Cardiac muscle cell (in vitro differentiated cells and primary cell): ENCODE data around the gene ZNF284. TPM values are rescaled to one million over a fixed set of nuclear protein-coding genes. Genes with fewer than 3 reads are reported as not detected.

Source experiments
- DNase-seq, 2 donors: peaks; one replicate each; pipeline versions ENCODE4 v3.0.0 to v3.0.0-alpha.2; 2010 to 2017; ENCODE audit warnings: low read depth in 1 of 2, low spot score in 1 of 2
- H3K27ac ChIP-seq: fragments of 200-600 bp; sonication (generic); 2 replicates; pipeline ENCODE4 v1.5.1; 2016
- H3K27me3 ChIP-seq: fragments of 200-600 bp; sonication (generic); 2 replicates; pipeline ENCODE4 v1.6.0; 2016; ENCODE audit warnings: control low read depth
- H3K36me3 ChIP-seq: fragments of 200-600 bp; sonication (generic); 2 replicates; pipeline ENCODE4 v1.5.1; 2016; ENCODE audit warnings: control low read depth
- H3K4me1 ChIP-seq: fragments of 200-600 bp; sonication (generic); 2 replicates; pipeline ENCODE4 v1.8.1; 2017; ENCODE audit warnings: low read depth, mild to moderate bottlenecking, mixed run types
- H3K4me3 ChIP-seq: fragments of 200-600 bp; sonication (generic); 2 replicates; pipeline ENCODE4 v1.5.1; 2016; ENCODE audit warnings: mild to moderate bottlenecking
- H3K9me3 ChIP-seq: fragments of 200-600 bp; sonication (generic); 2 replicates; pipeline ENCODE4 v1.5.1; 2017; ENCODE audit warnings: low read depth, mild to moderate bottlenecking, control low read depth
- CTCF ChIP-seq: IDR thresholded peaks from 2 replicates; pipeline ENCODE4 v1.5.1; 2012; ENCODE audit warnings: low read depth, mild to moderate bottlenecking, low read length
- polyA plus RNA-seq: library from polyadenylated mRNA; unstranded; fragments of >200 nt; fragmentation: Nextera tagmentation; extraction: Ambion mirVana; gene quantifications from 2 replicates; pipeline ENCODE4 v1.2.1, GENCODE V29; 2016
- total RNA-seq: library from RNA; depleted of rRNA; stranded (reverse); fragments of >200 nt; gene quantifications from 2 replicates; pipeline ENCODE4 v1.2.3, GENCODE V29; 2016

Gene ZNF284
- total and polyA plus RNA-seq, 2 experiments from 2014 or later: 1.7 to 3.5 TPM

GRCh38 chr19:44092108-44092507 is 20.1 kb downstream of the ZNF284 start:
- H3K27ac ChIP-seq: no peak overlapping the region
- DNase-seq: no peak
- no peak overlapping the region for H3K4me3 ChIP-seq
- no peaks in the 10 kb centered on the region for H3K4me1 ChIP-seq
- no peaks in the 10 kb centered on the region for H3K27me3 ChIP-seq
- no peaks in the 10 kb centered on the region for H3K36me3 ChIP-seq
- H3K9me3 ChIP-seq: no peaks in the 10 kb centered on the region
- no peak for TF ChIP-seq CTCF

- H3K4me3 ChIP-seq: peak within 1 kb of the TSS; percentile 69
- no peak for TF ChIP-seq CTCF
- H3K9me3 ChIP-seq: no peaks in the 10 kb centered on the region
- H3K4me1 ChIP-seq: no peaks in the 10 kb centered on the region
- DNase-seq: peak; percentile 94 to 96
- peak within 1 kb of the TSS; percentile 77 for H3K27ac ChIP-seq
- H3K27me3 ChIP-seq: no peaks in the 10 kb centered on the region
- no peaks in the 10 kb centered on the region for H3K36me3 ChIP-seq
Observed at GRCh38 chr19:44093931-44094765, 22.2 kb downstream of the ZNF284 start, which contains the start of gene ZNF224. ZNF224 (plus strand) TSS chr19:44094361; CDS start chr19:44097874, 3,513 bp downstream.

GRCh38 chr19:44107751-44108150 is 35.8 kb downstream of the ZNF284 start:
- H3K4me1 ChIP-seq: no peaks in the 10 kb centered on the region
- H3K27me3 ChIP-seq: no peaks in the 10 kb centered on the region
- TF ChIP-seq CTCF: no peak
- no peak overlapping the region for H3K27ac ChIP-seq
- H3K36me3 ChIP-seq: peaks cover 20% of the 10 kb centered on the region
- H3K4me3 ChIP-seq: no peak overlapping the region
- DNase-seq: no peak
- H3K9me3 ChIP-seq: no peaks in the 10 kb centered on the region

GRCh38 chr19:44109458-44109857 is 37.5 kb downstream of the ZNF284 start:
- DNase-seq: no peak
- Histone ChIP-seq H3K4me3 (no peak overlapping the region), H3K36me3 (peaks cover 8% of the 10 kb centered on the region), H3K4me1 (peaks cover 3% of the 10 kb centered on the region), H3K27me3 (no peaks in the 10 kb centered on the region), H3K27ac (no peak overlapping the region), H3K9me3 (no peaks in the 10 kb centered on the region)
- no peak for TF ChIP-seq CTCF

- H3K27ac ChIP-seq: peak overlapping the region; percentile 80
- peak; percentile 85 to 93 for DNase-seq
Observed at GRCh38 chr19:44111910-44112463, 40.0 kb downstream of the ZNF284 start.

More at GRCh38 chr19:44111910-44112463, 40.0 kb downstream of the ZNF284 start:
- no peak for TF ChIP-seq CTCF
- Histone ChIP-seq H3K4me1 (peaks cover 3% of the 10 kb centered on the region), H3K9me3 (no peaks in the 10 kb centered on the region), H3K27me3 (no peaks in the 10 kb centered on the region), H3K36me3 (peaks cover 8% of the 10 kb centered on the region), H3K4me3 (peak overlapping the region; percentile 83)
